ENCODE data around the gene NR4A1.

Gene NR4A1

GRCh38 chr12:52060498-52061177 is 9.4 kb downstream of the NR4A1 start:
- no peak overlapping the region for H3K4me3 ChIP-seq (ENCODE audit: low read depth, low read length)
- TF ChIP-seq CTCF (IDR thresholded peaks at IDR 0.05; ENCODE audit: control insufficient read depth, extremely low read depth, insufficient read depth), result no peak
- DNase-seq (ENCODE audit: low read depth), result no peak

GRCh38 chr12:52061470-52062166 is 10.4 kb downstream of the NR4A1 start:
- no peak overlapping the region for H3K4me3 ChIP-seq (ENCODE audit: low read depth, low read length)
- no peak for DNase-seq (ENCODE audit: low read depth)
- no peak for TF ChIP-seq CTCF (IDR thresholded peaks at IDR 0.05; ENCODE audit: control insufficient read depth, extremely low read depth, insufficient read depth)

- no peak overlapping the region for H3K4me3 ChIP-seq (ENCODE audit: low read depth, low read length)
- no peak for DNase-seq (ENCODE audit: low read depth)
- TF ChIP-seq CTCF (IDR thresholded peaks at IDR 0.05; ENCODE audit: control insufficient read depth, extremely low read depth, insufficient read depth), result no peak
Measured at GRCh38 chr12:52062167-52063081, 11.2 kb downstream of the NR4A1 start.

GRCh38 chr12:52063082-52063924 is 12.1 kb downstream of the NR4A1 start:
- H3K4me3 ChIP-seq (ENCODE audit: low read depth, low read length), result no peak overlapping the region
- no peak for TF ChIP-seq CTCF (IDR thresholded peaks at IDR 0.05; ENCODE audit: control insufficient read depth, extremely low read depth, insufficient read depth)
- no peak for DNase-seq (ENCODE audit: low read depth)

- no peak for TF ChIP-seq CTCF (IDR thresholded peaks at IDR 0.05; ENCODE audit: control insufficient read depth, extremely low read depth, insufficient read depth)
- DNase-seq (ENCODE audit: low read depth), result no peak
- no peak overlapping the region for H3K4me3 ChIP-seq (ENCODE audit: low read depth, low read length)
Measured at GRCh38 chr12:52063981-52064649, 12.9 kb downstream of the NR4A1 start.

Data from LNCaP clone FGC (cell line).